Stomach (tissue), 9 donors: ENCODE data around the gene PRR5L. TPM values are rescaled to one million over a fixed set of nuclear protein-coding genes. Genes with fewer than 3 reads are reported as not detected.
"Not testable (repeated sequence)": the region's sequence is repeated elsewhere in the genome, so short reads cannot be mapped to it uniquely, and the experiment has no call there.

ENCODE experiments used
- DNase-seq, 2 donors: peaks; one replicate each; pipeline versions ENCODE4 v3.0.0 to v3.0.0-alpha.2; 2013 to 2019
- H3K27ac ChIP-seq, 5 donors: fragments of 200-600 bp in 4 of 5; sonication (generic) in 4 of 5; one replicate each; pipeline ENCODE4 v1.5.1; 2013 to 2019; ENCODE audit warnings: mild to moderate bottlenecking in 1 of 5, moderate library complexity in 1 of 5
- H3K27me3 ChIP-seq, 3 donors: fragments of 200-600 bp; sonication (generic); one replicate each; pipeline ENCODE4 v1.5.1; 2017 to 2019; ENCODE audit warnings: mixed run types in 1 of 3
- H3K36me3 ChIP-seq, 4 donors: fragments of 200-600 bp; sonication (generic); 1 replicate in 3 of 4; 2 replicates in 1 of 4; pipeline ENCODE4 v1.5.1; 2016 to 2019
- H3K4me1 ChIP-seq, 4 donors: fragments of 200-600 bp; sonication (generic); one replicate each; pipeline ENCODE4 v1.5.1; 2016 to 2019
- H3K4me3 ChIP-seq, 4 donors: fragments of 200-600 bp; sonication (generic) in 3 of 4; one replicate each; pipeline ENCODE4 v1.5.1; 2016 to 2019; ENCODE audit warnings: mild to moderate bottlenecking in 1 of 4
- H3K9me3 ChIP-seq, 4 donors: fragments of 200-600 bp; sonication (generic); one replicate each; pipeline ENCODE4 v1.5.1; 2016 to 2019
- CTCF ChIP-seq, 7 experiments: fragments of 450-650 bp in 4 of 7; fragments of 200-600 bp in 3 of 7; sonication (generic) in 3 of 7; IDR thresholded peaks; one replicate each; pipeline ENCODE4 v1.5.1; 2016 to 2019; ENCODE audit warnings: antibody characterized with exemption in 7 of 7, control low read depth in 2 of 7, mild to moderate bottlenecking in 1 of 7
- EP300 ChIP-seq: sonication (generic); formaldehyde crosslinking; IDR thresholded peaks from one replicate; pipeline ENCODE4 v1.6.1; 2017; ENCODE audit warnings: antibody characterized with exemption
- POLR2A ChIP-seq, 4 donors: fragments of 450-650 bp; IDR thresholded peaks; one replicate each; pipeline ENCODE4 v1.6.1; 2016; ENCODE audit warnings: antibody characterized with exemption in 4 of 4, control low read depth in 2 of 4, mild to moderate bottlenecking in 1 of 4, moderate library complexity in 1 of 4
- POLR2AphosphoS5 ChIP-seq, 3 donors: sonication (generic); formaldehyde crosslinking; IDR thresholded peaks; one replicate each; pipeline ENCODE4 v1.6.1; 2016; ENCODE audit warnings: antibody characterized with exemption in 3 of 3
- WGBS, 5 donors: extraction: QIAGEN DNeasy Blood & Tissue Kit in 3 of 5; methylation state at CpG; one replicate each; pipeline versions ENCODE4 v1.1.5 to v1.1.7; 2013 to 2018; 5-methylcytosine and 5-hydroxymethylcytosine counted together
- intact Hi-C: fragments of 100-400 bp; cut with DNase I; formaldehyde crosslinking; loops from one replicate; pipeline ENCODE4 v1.15.1; 2023; ENCODE audit warnings: low total_unique reads
- polyA plus RNA-seq, 3 donors: library from polyadenylated mRNA; stranded (reverse); fragments of 200-250 nt; gene quantifications; one replicate each; pipeline ENCODE4 v1.2.3, GENCODE V29; 2013
- total RNA-seq, 5 donors: library from RNA; depleted of rRNA; stranded (reverse); fragments of >200 nt; gene quantifications; one replicate each; pipeline versions ENCODE4 v1.1.0 to v1.2.3, GENCODE V29; 2014 to 2016
- donor health status: healthy with polysubstance abuse.
- donor health status: Bipolar disorder and iron deficiency.
- donor health status: healthy.

PRR5L gene
- total and polyA plus RNA-seq, 8 donors: 1.4 to 274 (median 2.4) TPM; not detected in 1

- H3K27ac ChIP-seq: peak overlapping the region; percentile 90 to 97 (median 95)
- H3K9me3 ChIP-seq: peaks cover 0 to 8% (median 6%) of the 10 kb centered on the region in 4 donors
- peak in 1 of 2 donors; percentile 69 for DNase-seq
- H3K36me3 ChIP-seq: no peaks in the 10 kb centered on the region
- peaks cover 8 to 36% (median 25%) of the 10 kb centered on the region in 4 donors for H3K4me1 ChIP-seq
- no peaks in the 10 kb centered on the region for H3K27me3 ChIP-seq
- peak overlapping the region; percentile 72 to 92 (median 85) for H3K4me3 ChIP-seq
- WGBS, 5 donors: 0 to 1% (median 0%) methylated on average over 15 of the region's 15 CpGs
- TF ChIP-seq EP300 (no peak), POLR2A (IDR thresholded peaks at IDR 0.05) (no peak), POLR2AphosphoS5 (IDR thresholded peaks at IDR 0.05) (no peak), CTCF (IDR thresholded peaks at IDR 0.05) (no peak)
- intact Hi-C loops: no loop called here
These were observed 213.1 kb downstream of the PRR5L start for GRCh38 chr11:36509201-36509639.

DNA sequence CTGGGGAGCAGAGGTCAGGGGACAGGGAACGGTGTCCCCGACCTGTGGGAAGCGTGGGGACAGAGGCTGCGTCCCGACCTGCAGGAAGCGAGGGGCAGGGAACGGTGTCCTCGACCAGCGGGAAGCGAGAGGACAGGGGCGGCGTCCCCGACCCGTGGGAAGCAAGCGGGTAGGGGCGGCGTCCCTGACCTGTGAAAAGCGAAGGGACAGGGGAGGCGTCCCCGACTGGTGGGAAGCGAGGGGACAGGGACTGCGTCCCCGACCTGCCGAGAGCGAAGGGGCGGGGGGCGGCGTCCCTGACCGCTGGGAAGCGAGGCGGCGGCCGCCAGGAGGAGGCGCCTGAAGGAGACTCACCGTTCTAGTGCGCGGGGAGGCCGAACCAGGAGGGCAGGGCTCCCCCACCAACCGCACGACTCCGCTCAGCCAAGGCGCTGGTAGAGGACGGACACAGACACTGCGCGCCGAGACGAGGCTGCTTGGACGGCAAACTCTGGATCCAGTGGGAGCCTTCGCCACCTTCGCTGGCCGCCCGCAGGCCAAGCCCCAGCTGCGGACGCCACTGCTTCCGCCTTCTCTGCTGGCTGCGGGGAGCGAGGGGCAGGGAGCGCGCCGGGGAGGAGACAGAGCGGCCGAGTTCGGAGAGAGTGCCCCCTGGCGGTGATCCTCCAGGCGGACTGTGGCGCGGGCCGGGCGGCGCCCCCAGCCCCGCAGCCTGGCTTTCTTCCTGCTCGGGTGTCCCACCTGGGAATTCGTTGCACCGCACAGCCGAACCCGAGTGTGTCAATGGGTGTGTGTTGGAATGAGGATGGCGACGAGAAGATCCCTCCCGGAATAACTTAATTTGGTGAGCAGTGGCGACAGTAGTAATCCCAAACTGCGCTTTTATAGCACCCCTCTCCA, 213.9 kb downstream of the PRR5L start, which contains the start of gene TRAF6:
Gene TRAF6, minus strand, starts transcription at position 579 of the 900 bp plus-strand sequence. CDS start 8,757 bp downstream, outside the sequence.
- Histone ChIP-seq H3K36me3 (no peaks in the 10 kb centered on the region), H3K4me3 (peak within 1 kb of the TSS; percentile 72 to 92 (median 85)), H3K27me3 (no peaks in the 10 kb centered on the region), H3K4me1 (peaks cover 8 to 34% (median 23%) of the 10 kb centered on the region in 4 donors), H3K9me3 (peaks cover 0 to 11% (median 8%) of the 10 kb centered on the region in 4 donors), H3K27ac (peak within 1 kb of the TSS; percentile 90 to 97 (median 95))
- TF ChIP-seq EP300 (no peak), CTCF (IDR thresholded peaks at IDR 0.05) (peak in 5 of 7 experiments; percentile 78 to 95 (median 92)), POLR2AphosphoS5 (IDR thresholded peaks at IDR 0.05) (peak; percentile 41 to 97 (median 96)), POLR2A (IDR thresholded peaks at IDR 0.05) (peak in 1 of 4 donors; percentile 88)
- 0 to 1% (median 0%) methylated on average over 37 to 81 of the region's 81 CpGs for WGBS, 5 donors
- intact Hi-C loops: no loop called here
- peak; percentile 91 to 97 for DNase-seq

DNA sequence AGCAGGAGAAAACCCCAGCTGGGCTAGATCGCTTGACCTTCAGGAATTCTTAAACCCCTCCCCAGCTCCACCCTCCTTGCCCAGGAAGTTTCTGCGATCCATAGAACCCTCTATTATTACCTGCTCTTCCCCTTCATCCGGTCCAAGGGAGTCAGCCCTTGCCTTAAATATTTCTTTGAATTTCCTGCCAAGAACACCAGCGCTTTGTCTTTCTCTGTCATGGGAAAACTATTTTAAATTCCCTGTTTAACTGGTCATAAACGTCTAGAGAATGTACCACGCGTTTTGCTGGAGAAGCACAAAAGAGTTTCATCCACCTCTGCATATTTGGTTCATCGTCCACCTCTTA, 214.5 kb downstream of the PRR5L start:
- no peaks in the 10 kb centered on the region for H3K36me3 ChIP-seq
- peak overlapping the region; percentile 90 to 97 (median 95) for H3K27ac ChIP-seq
- intact Hi-C loops: no loop called here
- 4 to 11% (median 10%) methylated on average over 8 of the region's 8 CpGs for WGBS, 5 donors
- peaks cover 0 to 11% (median 8%) of the 10 kb centered on the region in 4 donors for H3K9me3 ChIP-seq
- TF ChIP-seq POLR2AphosphoS5 (IDR thresholded peaks at IDR 0.05): no peak
- TF ChIP-seq EP300: no peak
- no peak for TF ChIP-seq POLR2A (IDR thresholded peaks at IDR 0.05)
- no peak for TF ChIP-seq CTCF (IDR thresholded peaks at IDR 0.05)
- peak overlapping the region; percentile 72 to 92 (median 85) for H3K4me3 ChIP-seq
- no peaks in the 10 kb centered on the region for H3K27me3 ChIP-seq
- peaks cover 8 to 28% (median 21%) of the 10 kb centered on the region in 4 donors for H3K4me1 ChIP-seq
- no peak for DNase-seq

DNA sequence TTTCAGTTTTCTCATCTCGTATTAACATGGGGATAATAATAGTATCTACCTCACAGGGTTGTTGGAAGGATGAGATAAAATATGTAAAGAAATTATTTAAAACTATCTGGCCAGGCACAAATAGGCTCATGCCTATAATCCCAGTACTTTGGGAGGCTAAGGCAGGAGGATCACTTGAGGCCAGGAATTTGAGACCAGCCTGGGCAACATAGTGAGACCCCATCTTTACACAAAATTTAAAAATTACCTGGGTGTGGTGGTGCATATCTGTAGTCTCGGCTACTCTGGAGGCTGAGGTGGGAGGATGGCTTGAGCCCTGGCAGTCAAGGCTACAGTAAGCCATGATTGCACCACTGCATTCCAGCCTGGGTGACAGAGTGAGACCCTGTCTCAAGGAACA, 215.0 kb downstream of the PRR5L start:
- intact Hi-C loops, H3K27me3 ChIP-seq, DNase-seq, H3K36me3 ChIP-seq: not testable (repeated sequence)
- WGBS, 5 donors: 68 to 79% (median 73%) methylated on average over 2 of the region's 2 CpGs
- H3K4me1 ChIP-seq: peaks cover 8 to 23% (median 20%) of the 10 kb centered on the region in 4 donors
- peak overlapping the region in 3 of 4 donors; percentile 80 to 92 (median 90) for H3K4me3 ChIP-seq
- peak overlapping the region in 1 of 5 donors; percentile 96 for H3K27ac ChIP-seq
- peaks cover 0 to 11% (median 8%) of the 10 kb centered on the region in 4 donors for H3K9me3 ChIP-seq
